HUES64 (cell line): ENCODE measurements around the gene SEC16B.

Source experiments
- H3K27ac ChIP-seq: 2 replicates; pipeline ENCODE4 v1.7.0; 2013; ENCODE audit warnings: low read depth, low read length, inconsistent platforms
- H3K27me3 ChIP-seq: 2 replicates; pipeline ENCODE4 v1.6.1; 2013; ENCODE audit warnings: mild to moderate bottlenecking, low read length; ENCODE audit not compliant: insufficient read depth
- H3K36me3 ChIP-seq: 2 replicates; pipeline ENCODE4 v1.6.1; 2013; ENCODE audit warnings: mild to moderate bottlenecking, low read length; ENCODE audit not compliant: insufficient read depth
- H3K4me1 ChIP-seq: 2 replicates; pipeline ENCODE4 v1.6.1; 2013; ENCODE audit warnings: mild to moderate bottlenecking, low read length, moderate library complexity; ENCODE audit not compliant: insufficient read depth
- H3K4me3 ChIP-seq: 2 replicates; pipeline ENCODE4 v1.5.1; 2013; ENCODE audit warnings: mild to moderate bottlenecking, low read length, moderate library complexity
- H3K9ac ChIP-seq: 2 replicates; pipeline ENCODE4 v1.6.1; 2013; ENCODE audit warnings: mild to moderate bottlenecking, low read depth, low read length
- H3K9me3 ChIP-seq: 2 replicates; pipeline ENCODE4 v1.6.1; 2013; ENCODE audit warnings: low read depth, low read length; ENCODE audit not compliant: insufficient read depth
- WGBS: fragments of 150-250, 120-280 bp; methylation state at CpG from one replicate; pipeline ENCODE4 v1.1.7; 2013; ENCODE audit warnings: missing lambda C conversion rate; 5-methylcytosine and 5-hydroxymethylcytosine counted together

SEC16B gene

GRCh38 chr1:177925006-177925405 lies 44.9 kb downstream of the SEC16B start:
- Histone ChIP-seq H3K4me3 (no peak overlapping the region), H3K9me3 (no peaks in the 10 kb centered on the region), H3K27ac (no peak overlapping the region), H3K9ac (no peak overlapping the region), H3K27me3 (no peaks in the 10 kb centered on the region), H3K4me1 (peaks cover 12% of the 10 kb centered on the region), H3K36me3 (no peaks in the 10 kb centered on the region)
- WGBS = 80% methylated on average over 2 of the region's 2 CpGs

- Histone ChIP-seq H3K9ac (no peak overlapping the region), H3K4me1 (peaks cover 5% of the 10 kb centered on the region; the same call in 1 of the 2 replicates), H3K27me3 (no peaks in the 10 kb centered on the region), H3K9me3 (no peaks in the 10 kb centered on the region), H3K4me3 (no peak overlapping the region), H3K27ac (no peak overlapping the region), H3K36me3 (no peaks in the 10 kb centered on the region)
- 95% methylated on average over 3 of the region's 3 CpGs for WGBS
These were observed 46.4 kb downstream of the SEC16B start for GRCh38 chr1:177923441-177923840.

GRCh38 chr1:177922209-177922608 lies 47.6 kb downstream of the SEC16B start:
- Histone ChIP-seq H3K27me3 (no peaks in the 10 kb centered on the region), H3K4me3 (no peak overlapping the region), H3K9me3 (no peaks in the 10 kb centered on the region), H3K36me3 (no peaks in the 10 kb centered on the region), H3K4me1 (peaks cover 5% of the 10 kb centered on the region; the same call in 1 of the 2 replicates), H3K27ac (no peak overlapping the region), H3K9ac (no peak overlapping the region)
- 97% methylated on average over 3 of the region's 3 CpGs for WGBS

- 73% methylated on average over 4 of the region's 4 CpGs for WGBS
These were observed 48.3 kb downstream of the SEC16B start for GRCh38 chr1:177921590-177921989.

GRCh38 chr1:177920091-177920490 lies 49.8 kb downstream of the SEC16B start:
- Histone ChIP-seq H3K27me3 (no peaks in the 10 kb centered on the region), H3K9me3 (no peaks in the 10 kb centered on the region), H3K9ac (no peak overlapping the region), H3K27ac (no peak overlapping the region), H3K4me1 (peaks cover 5% of the 10 kb centered on the region; the same call in 1 of the 2 replicates), H3K36me3 (no peaks in the 10 kb centered on the region), H3K4me3 (no peak overlapping the region)
- WGBS = 98% methylated on average over 2 of the region's 2 CpGs

More at GRCh38 chr1:177921590-177921989, 48.3 kb downstream of the SEC16B start:
- Histone ChIP-seq H3K27me3 (no peaks in the 10 kb centered on the region), H3K36me3 (no peaks in the 10 kb centered on the region), H3K9ac (no peak overlapping the region), H3K27ac (no peak overlapping the region), H3K4me1 (peaks cover 5% of the 10 kb centered on the region; the same call in 1 of the 2 replicates), H3K4me3 (no peak overlapping the region), H3K9me3 (no peaks in the 10 kb centered on the region)

GRCh38 chr1:177915641-177916040 lies 54.2 kb downstream of the SEC16B start:
- H3K27ac ChIP-seq = no peak overlapping the region
- H3K4me3 ChIP-seq = no peak overlapping the region
- H3K9ac ChIP-seq = no peak overlapping the region
- no peaks in the 10 kb centered on the region for H3K36me3 ChIP-seq
- H3K4me1 ChIP-seq = no peaks in the 10 kb centered on the region
- peaks cover 6% of the 10 kb centered on the region; the same call in 1 of the 2 replicates for H3K27me3 ChIP-seq
- WGBS = 92% methylated on average over 3 of the region's 3 CpGs
- H3K9me3 ChIP-seq = no peaks in the 10 kb centered on the region

GRCh38 chr1:177914603-177915002 lies 55.3 kb downstream of the SEC16B start:
- Histone ChIP-seq H3K36me3 (no peaks in the 10 kb centered on the region), H3K4me1 (no peaks in the 10 kb centered on the region), H3K27me3 (peaks cover 6% of the 10 kb centered on the region; the same call in 1 of the 2 replicates), H3K9me3 (no peaks in the 10 kb centered on the region), H3K27ac (no peak overlapping the region), H3K4me3 (no peak overlapping the region), H3K9ac (no peak overlapping the region)
- 93% methylated on average over 7 of the region's 7 CpGs for WGBS

GRCh38 chr1:177913762-177914540 lies 55.9 kb downstream of the SEC16B start:
- H3K36me3 ChIP-seq = no peaks in the 10 kb centered on the region

GRCh38 chr1:177912991-177913390 lies 56.9 kb downstream of the SEC16B start:
- 80% methylated on average over 3 of the region's 3 CpGs for WGBS

More at GRCh38 chr1:177913762-177914540, 55.9 kb downstream of the SEC16B start:
- Histone ChIP-seq H3K9me3 (no peaks in the 10 kb centered on the region), H3K27ac (no peak overlapping the region), H3K4me3 (no peak overlapping the region), H3K4me1 (no peaks in the 10 kb centered on the region), H3K27me3 (peaks cover 6% of the 10 kb centered on the region; the same call in 1 of the 2 replicates), H3K9ac (no peak overlapping the region)
- 55% methylated on average over 4 of the region's 4 CpGs for whole genome bisulfite sequencing

GRCh38 chr1:177909416-177909815 lies 60.4 kb downstream of the SEC16B start:
- H3K9ac ChIP-seq = no peak overlapping the region
- no peaks in the 10 kb centered on the region for H3K4me1 ChIP-seq
- H3K36me3 ChIP-seq = no peaks in the 10 kb centered on the region
- no peaks in the 10 kb centered on the region for H3K9me3 ChIP-seq
- no peak overlapping the region for H3K27ac ChIP-seq
- H3K4me3 ChIP-seq = no peak overlapping the region
- H3K27me3 ChIP-seq = peaks cover 6% of the 10 kb centered on the region; the same call in 1 of the 2 replicates
- 93% methylated on average over 1 of the region's 2 CpGs for WGBS

More at GRCh38 chr1:177912991-177913390, 56.9 kb downstream of the SEC16B start:
- H3K4me3 ChIP-seq = no peak overlapping the region
- no peaks in the 10 kb centered on the region for H3K4me1 ChIP-seq
- H3K9me3 ChIP-seq = no peaks in the 10 kb centered on the region
- H3K9ac ChIP-seq = no peak overlapping the region
- H3K27me3 ChIP-seq = peaks cover 6% of the 10 kb centered on the region; the same call in 1 of the 2 replicates
- no peaks in the 10 kb centered on the region for H3K36me3 ChIP-seq
- no peak overlapping the region for H3K27ac ChIP-seq

GRCh38 chr1:177907000-177907399 lies 62.9 kb downstream of the SEC16B start:
- no peak overlapping the region for H3K27ac ChIP-seq
- no peaks in the 10 kb centered on the region for H3K9me3 ChIP-seq
- H3K4me3 ChIP-seq = no peak overlapping the region
- H3K27me3 ChIP-seq = no peaks in the 10 kb centered on the region
- no peak overlapping the region for H3K9ac ChIP-seq
- WGBS = 91% methylated on average over 4 of the region's 5 CpGs
- no peaks in the 10 kb centered on the region for H3K36me3 ChIP-seq
- no peaks in the 10 kb centered on the region for H3K4me1 ChIP-seq
